GM21390 (cell line): ENCODE results near the gene PDE6H.

Source experiments
- ATAC-seq: cut with Tn5 transposase; IDR thresholded peaks from one replicate; pipeline ENCODE4 v1.9.1; 2021; ENCODE audit not compliant: unreplicated experiment

The PDE6H gene

DNA sequence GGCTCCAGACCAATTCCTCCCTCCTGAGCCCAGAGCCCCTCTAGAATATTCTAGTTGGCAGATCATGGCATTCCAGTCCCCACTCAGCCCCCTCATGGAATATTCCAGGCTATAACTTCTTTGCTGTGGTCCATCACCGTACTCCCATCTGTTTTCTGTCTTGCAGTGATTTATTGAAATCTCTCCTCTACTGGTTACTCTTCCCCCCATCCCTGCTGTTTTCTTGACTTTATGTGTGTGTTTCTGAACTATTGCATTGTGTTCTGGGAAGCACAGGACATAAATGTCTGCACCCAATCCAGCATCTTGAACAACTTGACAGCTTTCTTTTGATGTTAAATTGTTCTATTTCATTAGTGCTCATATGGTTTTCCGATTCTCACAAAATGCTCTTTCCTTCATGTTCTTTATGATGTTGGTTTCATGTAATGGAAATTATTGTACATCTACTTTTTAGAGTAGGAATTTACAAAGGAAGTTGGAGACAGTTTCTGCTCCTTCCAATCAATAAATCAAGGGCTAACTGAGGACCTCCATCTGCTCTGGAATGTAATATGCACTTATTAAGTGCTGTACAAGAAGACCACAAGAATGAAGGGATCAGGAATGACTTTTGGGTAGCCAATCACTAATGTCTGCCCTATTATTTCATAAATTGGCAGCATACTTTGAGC is 26.3 kb downstream of the PDE6H start:
- no peak for ATAC-seq

DNA sequence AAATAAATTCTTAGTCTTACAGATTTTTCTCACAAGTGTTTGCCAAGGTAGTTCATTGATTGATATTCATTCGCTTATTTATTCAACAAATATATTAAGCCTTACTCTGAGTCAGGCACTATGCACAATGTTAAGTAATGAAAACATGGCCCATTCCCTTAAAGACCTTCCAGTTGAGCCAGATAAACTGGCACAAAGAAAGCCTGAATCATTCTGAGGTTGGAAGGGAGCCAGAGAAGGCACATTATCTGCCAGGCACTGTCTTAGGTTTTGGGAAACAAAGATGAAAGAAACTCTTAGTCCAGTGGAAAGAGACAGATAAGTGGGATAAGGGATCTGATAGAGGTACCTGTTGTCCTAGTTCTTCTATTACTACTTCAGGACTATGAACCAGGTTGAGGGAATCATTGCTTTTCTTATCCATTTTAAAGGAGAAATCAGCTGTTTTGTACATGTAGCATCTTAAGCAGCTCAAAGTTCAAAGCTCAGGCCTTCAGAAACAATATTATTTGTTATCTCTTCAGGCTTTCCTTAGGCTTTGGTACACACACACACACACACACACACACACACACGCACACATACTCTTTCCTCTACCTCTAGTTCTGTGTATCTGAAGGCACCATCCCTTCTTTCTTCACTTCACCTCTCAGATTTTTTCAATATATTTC is 27.0 kb downstream of the PDE6H start:
- no peak for ATAC-seq

- ATAC-seq = no peak
These were observed 27.7 kb downstream of the PDE6H start for GRCh38 chr12:15000575-15000974.

GRCh38 chr12:15001733-15002382 is 29.0 kb downstream of the PDE6H start:
- ATAC-seq = no peak

DNA sequence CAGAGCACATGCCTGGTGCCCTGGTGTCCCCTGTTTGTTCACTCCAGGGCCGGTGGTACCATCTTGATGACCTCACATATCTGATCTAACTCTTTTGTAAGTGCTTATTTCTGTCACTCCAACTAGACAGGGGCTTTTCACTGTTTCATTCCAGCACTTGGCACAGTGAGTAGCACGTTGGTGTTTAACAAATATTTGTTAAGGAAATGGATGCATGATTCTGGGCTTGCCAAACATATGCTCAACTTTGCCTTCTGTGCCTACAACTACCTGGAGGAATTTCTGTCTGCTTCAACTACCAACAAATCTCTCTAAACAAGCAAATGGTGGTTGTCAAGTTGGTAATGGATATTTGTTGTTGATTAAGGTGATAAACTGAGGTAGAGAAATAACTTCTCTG is 31.6 kb downstream of the PDE6H start:
- no peak for ATAC-seq

- ATAC-seq = no peak
These were observed 32.2 kb downstream of the PDE6H start for GRCh38 chr12:15005064-15005463.

DNA sequence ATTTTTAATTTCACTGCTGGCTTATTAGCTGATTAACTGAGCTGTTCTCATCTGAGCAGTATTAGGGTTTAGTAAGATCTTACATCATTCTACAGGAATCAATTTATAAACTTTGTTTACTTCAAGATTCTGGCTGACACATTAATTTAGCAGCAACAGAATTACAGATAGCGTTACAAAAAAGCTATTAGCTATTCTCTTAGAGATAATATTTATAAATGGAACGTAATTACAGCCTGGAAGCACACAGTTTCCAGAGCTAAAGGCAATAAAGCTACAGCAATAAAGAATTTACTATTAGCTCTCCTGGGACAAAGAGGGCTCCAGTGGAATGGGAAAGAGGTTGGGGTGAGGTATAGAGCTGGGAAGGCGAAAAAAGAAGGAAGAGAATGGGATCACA is 34.7 kb downstream of the PDE6H start:
- ATAC-seq = no peak

GRCh38 chr12:15011162-15011561 is 38.3 kb downstream of the PDE6H start:
- ATAC-seq = no peak

DNA sequence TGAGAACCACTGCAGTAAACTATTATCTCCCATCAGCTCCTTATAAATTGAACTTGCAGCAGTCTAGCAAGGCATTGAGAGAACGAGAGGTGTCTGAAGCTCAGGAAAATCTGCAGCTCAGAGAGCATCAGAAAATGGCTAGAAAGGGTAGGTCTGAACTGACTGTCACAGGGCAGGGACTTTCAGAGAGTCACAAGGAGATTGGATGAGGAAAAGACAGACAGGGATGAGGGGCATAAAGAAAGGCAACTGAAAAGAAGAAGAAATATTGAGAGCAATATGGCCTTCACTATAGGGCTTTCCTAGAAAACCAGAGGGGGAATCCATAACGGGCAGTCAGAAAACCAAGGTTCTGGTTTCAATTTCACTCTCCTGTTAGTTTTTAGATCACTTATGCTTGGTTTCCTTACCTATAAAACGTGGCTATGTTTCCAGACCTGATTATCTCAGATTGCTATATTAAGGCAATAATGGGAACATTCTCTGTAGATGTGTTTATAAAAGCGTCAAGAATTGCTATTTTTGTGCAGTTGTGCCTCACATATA is 40.9 kb downstream of the PDE6H start:
- ATAC-seq = no peak

- ATAC-seq = no peak
These were observed 41.9 kb downstream of the PDE6H start for GRCh38 chr12:15014708-15015107.

DNA sequence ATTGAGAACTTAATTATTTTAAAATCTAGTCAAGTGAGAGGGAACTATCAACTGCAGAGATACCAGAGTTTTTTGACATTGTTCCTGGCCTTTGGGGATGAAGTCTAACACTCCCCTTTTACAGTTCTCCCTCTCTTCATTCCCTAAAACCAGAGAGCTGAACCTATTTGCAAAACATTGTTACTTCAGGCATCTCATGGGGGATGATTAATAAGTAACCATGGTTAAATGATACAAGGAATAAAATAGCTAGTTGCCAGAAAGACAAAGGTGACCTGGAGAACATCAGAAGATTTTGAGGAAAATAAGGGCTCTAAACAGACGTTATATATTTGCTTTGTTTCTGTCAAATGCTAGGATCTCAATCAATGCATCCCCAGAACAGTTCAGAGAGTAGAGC is 42.3 kb downstream of the PDE6H start:
- no peak for ATAC-seq

DNA sequence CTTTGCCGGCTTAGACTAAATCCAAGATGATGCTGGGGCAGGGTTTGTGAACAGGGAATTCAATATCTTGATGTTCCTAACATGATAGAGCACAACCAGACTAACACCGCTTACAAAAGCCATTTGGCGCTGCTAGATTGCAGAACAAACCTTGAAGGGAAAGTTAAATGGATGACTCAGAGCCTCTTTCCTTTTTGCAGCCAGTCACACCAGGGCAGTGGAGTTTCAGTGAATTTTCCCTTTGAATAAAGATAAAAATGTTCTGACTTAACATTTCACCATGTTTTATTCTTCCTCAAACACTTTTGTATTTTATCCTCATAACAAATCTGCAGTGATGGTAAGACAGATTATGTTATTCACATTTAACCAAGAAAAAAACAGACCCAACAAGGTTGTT is 47.3 kb downstream of the PDE6H start:
- ATAC-seq = no peak
